Trophoblast cell (in vitro differentiated cells and primary cell): Measurements from ENCODE around the gene REV1.
"Not testable (repeated sequence)": the region's sequence is repeated elsewhere in the genome, so short reads cannot be mapped to it uniquely, and the experiment has no call there.

Experiments used
- DNase-seq, 2 donors: peaks; one replicate each; pipeline ENCODE4 v3.0.0-alpha.2; 2016
- H2AFZ ChIP-seq: 2 replicates; pipeline ENCODE4 v1.6.1; 2013; ENCODE audit warnings: low read length, moderate library complexity, mild to moderate bottlenecking; ENCODE audit not compliant: insufficient read depth, poor library complexity
- H2AK5ac ChIP-seq: 2 replicates; pipeline ENCODE4 v1.6.1; 2013; ENCODE audit warnings: mild to moderate bottlenecking, low read length
- H2BK120ac ChIP-seq: 2 replicates; pipeline ENCODE4 v1.6.1; 2013; ENCODE audit warnings: low read length, mild to moderate bottlenecking, moderate library complexity; ENCODE audit not compliant: insufficient read depth, poor library complexity
- H2BK12ac ChIP-seq: 2 replicates; pipeline ENCODE4 v1.6.1; 2013; ENCODE audit warnings: mild to moderate bottlenecking, low read length, moderate library complexity
- H2BK5ac ChIP-seq: 2 replicates; pipeline ENCODE4 v1.6.1; 2013; ENCODE audit warnings: low read length, low read depth, moderate library complexity, mild to moderate bottlenecking; ENCODE audit not compliant: poor library complexity
- H3K14ac ChIP-seq: 2 replicates; pipeline ENCODE4 v1.6.1; 2013; ENCODE audit warnings: mild to moderate bottlenecking, low read length
- H3K18ac ChIP-seq: 2 replicates; pipeline ENCODE4 v1.6.1; 2013; ENCODE audit warnings: mild to moderate bottlenecking, low read length
- H3K23ac ChIP-seq: 2 replicates; pipeline ENCODE4 v1.6.1; 2013; ENCODE audit warnings: low read length
- H3K27ac ChIP-seq: 2 replicates; pipeline ENCODE4 v1.5.1; 2013; ENCODE audit warnings: low read depth, mild to moderate bottlenecking, inconsistent platforms, low read length, moderate library complexity
- H3K27me3 ChIP-seq: 2 replicates; pipeline ENCODE4 v1.6.1; 2013; ENCODE audit warnings: inconsistent platforms, mild to moderate bottlenecking, low read length, moderate library complexity; ENCODE audit not compliant: insufficient read depth
- H3K36me3 ChIP-seq, 2 experiments: 1 replicate in 1 of 2; 2 replicates in 1 of 2; pipeline ENCODE4 v1.6.1; 2013; ENCODE audit warnings: low read length in 2 of 2, mild to moderate bottlenecking in 2 of 2, moderate library complexity in 1 of 2; ENCODE audit not compliant: insufficient read depth in 2 of 2, control insufficient read depth in 1 of 2
- H3K4ac ChIP-seq: 2 replicates; pipeline ENCODE4 v1.6.1; 2013; ENCODE audit warnings: low read depth, mild to moderate bottlenecking, low read length, moderate library complexity
- H3K4me1 ChIP-seq, 2 experiments: 1 replicate in 1 of 2; 2 replicates in 1 of 2; pipeline ENCODE4 v1.6.1; 2013; ENCODE audit warnings: low read length in 2 of 2, mild to moderate bottlenecking in 2 of 2, moderate library complexity in 1 of 2; ENCODE audit not compliant: insufficient read depth in 2 of 2, control insufficient read depth in 1 of 2
- H3K4me2 ChIP-seq: 2 replicates; pipeline ENCODE4 v1.6.1; 2013; ENCODE audit warnings: inconsistent platforms, mild to moderate bottlenecking, low read length, moderate library complexity
- H3K4me3 ChIP-seq: 2 replicates; pipeline ENCODE4 v1.5.1; 2013; ENCODE audit warnings: mild to moderate bottlenecking, low read depth, low read length, inconsistent platforms
- H3K79me1 ChIP-seq: one replicate; pipeline ENCODE4 v1.6.1; 2013; ENCODE audit warnings: low read length
- H3K79me2 ChIP-seq: 2 replicates; pipeline ENCODE4 v1.6.1; 2013; ENCODE audit warnings: low read length, mild to moderate bottlenecking; ENCODE audit not compliant: control insufficient read depth, insufficient read depth, poor library complexity
- H3K9ac ChIP-seq: 2 replicates; pipeline ENCODE4 v1.6.1; 2013; ENCODE audit warnings: mild to moderate bottlenecking, low read length
- H3K9me3 ChIP-seq: 2 replicates; pipeline ENCODE4 v1.6.1; 2013; ENCODE audit warnings: low read depth, mild to moderate bottlenecking, control low read depth, inconsistent platforms, low read length; ENCODE audit not compliant: insufficient read depth
- H4K12ac ChIP-seq: 2 replicates; pipeline ENCODE4 v1.6.1; 2013; ENCODE audit warnings: low read depth, mild to moderate bottlenecking, low read length, moderate library complexity
- H4K8ac ChIP-seq: 2 replicates; pipeline ENCODE4 v1.6.1; 2013; ENCODE audit warnings: low read depth, mild to moderate bottlenecking, low read length, moderate library complexity
- H4K91ac ChIP-seq: one replicate; pipeline ENCODE4 v1.6.1; 2013; ENCODE audit warnings: low read depth, mild to moderate bottlenecking, low read length, moderate library complexity
- WGBS: extraction: QIAGEN DNeasy Blood & Tissue Kit; methylation state at CpG from one replicate; pipeline ENCODE4 v1.1.7; 2013; ENCODE audit warnings: missing lambda C conversion rate; ENCODE audit not compliant: insufficient read length, insufficient coverage; ENCODE audit errors: extremely low coverage; 5-methylcytosine and 5-hydroxymethylcytosine counted together

REV1 gene

GRCh38 chr2:99509387-99509786, 19.6 kb upstream of the REV1 start:
- Histone ChIP-seq H3K27ac (no peak overlapping the region), H3K79me2 (no peaks in the 10 kb centered on the region), H3K27me3 (no peaks in the 10 kb centered on the region), H3K79me1 (no peaks in the 10 kb centered on the region), H3K4ac (no peak overlapping the region), H3K9ac (no peak overlapping the region), H2AFZ (no peak overlapping the region), H2BK12ac (no peak overlapping the region), H2BK5ac (no peak overlapping the region), H3K23ac (no peak overlapping the region), H4K12ac (no peak overlapping the region), H3K36me3 (no peaks in the 10 kb centered on the region), H4K91ac (no peak overlapping the region), H3K18ac (no peak overlapping the region), H2BK120ac (no peak overlapping the region), H2AK5ac (no peak overlapping the region), H3K4me3 (no peak overlapping the region), H4K8ac (no peak overlapping the region), H3K4me1 (no peaks in the 10 kb centered on the region), H3K4me2 (no peak overlapping the region), H3K9me3 (no peaks in the 10 kb centered on the region), H3K14ac (no peak overlapping the region)
- no CpG with 5 or more reads among the region's 4 CpGs for WGBS
- no peak for DNase-seq

GRCh38 chr2:99507937-99508818, 18.4 kb upstream of the REV1 start:
- H2AK5ac ChIP-seq = no peak overlapping the region
- H3K4ac ChIP-seq = no peak overlapping the region
- no peak overlapping the region for H4K8ac ChIP-seq
- no peak overlapping the region for H3K4me3 ChIP-seq
- DNase-seq = no peak
- H4K91ac ChIP-seq = no peak overlapping the region
- H3K79me2 ChIP-seq = no peaks in the 10 kb centered on the region
- H3K27me3 ChIP-seq = no peaks in the 10 kb centered on the region
- no peaks in the 10 kb centered on the region for H3K4me1 ChIP-seq
- no peak overlapping the region for H3K14ac ChIP-seq
- no peak overlapping the region for H3K4me2 ChIP-seq
- no peak overlapping the region for H2BK12ac ChIP-seq
- no peak overlapping the region for H3K18ac ChIP-seq
- no peaks in the 10 kb centered on the region for H3K36me3 ChIP-seq
- WGBS = no CpG with 5 or more reads among the region's 7 CpGs
- no peaks in the 10 kb centered on the region for H3K79me1 ChIP-seq
- no peak overlapping the region for H4K12ac ChIP-seq
- H3K9ac ChIP-seq = no peak overlapping the region
- no peaks in the 10 kb centered on the region for H3K9me3 ChIP-seq
- H2BK5ac ChIP-seq = no peak overlapping the region
- H3K23ac ChIP-seq = no peak overlapping the region
- H3K27ac ChIP-seq = no peak overlapping the region
- H2BK120ac ChIP-seq = no peak overlapping the region
- H2AFZ ChIP-seq = no peak overlapping the region

- no peak overlapping the region for H3K18ac ChIP-seq
- H3K27ac ChIP-seq = no peak overlapping the region
- H2AFZ ChIP-seq = no peak overlapping the region
- no peak overlapping the region for H2BK12ac ChIP-seq
- H3K79me1 ChIP-seq = no peaks in the 10 kb centered on the region
- no peak overlapping the region for H4K12ac ChIP-seq
- no peak overlapping the region for H3K4ac ChIP-seq
- no peak overlapping the region for H2BK120ac ChIP-seq
- H4K8ac ChIP-seq = no peak overlapping the region
- no peaks in the 10 kb centered on the region for H3K4me1 ChIP-seq
- no peak overlapping the region for H2AK5ac ChIP-seq
- H3K4me3 ChIP-seq = no peak overlapping the region
- no peaks in the 10 kb centered on the region for H3K27me3 ChIP-seq
- no peak overlapping the region for H3K4me2 ChIP-seq
- no peaks in the 10 kb centered on the region for H3K79me2 ChIP-seq
- H3K36me3 ChIP-seq = no peaks in the 10 kb centered on the region
- no peak for DNase-seq
- no CpG with 5 or more reads among the region's 4 CpGs for WGBS
- no peak overlapping the region for H4K91ac ChIP-seq
- no peak overlapping the region for H2BK5ac ChIP-seq
- H3K14ac ChIP-seq = no peak overlapping the region
- no peak overlapping the region for H3K23ac ChIP-seq
- H3K9ac ChIP-seq = no peak overlapping the region
- H3K9me3 ChIP-seq = no peaks in the 10 kb centered on the region
Observed at GRCh38 chr2:99504844-99505584, 15.2 kb upstream of the REV1 start.

GRCh38 chr2:99503662-99504416, 14.0 kb upstream of the REV1 start:
- no CpG with 5 or more reads among the region's 8 CpGs for WGBS
- not testable (repeated sequence) for H3K27ac ChIP-seq, H3K79me1 ChIP-seq, H3K27me3 ChIP-seq, H4K91ac ChIP-seq, H2AK5ac ChIP-seq, H3K4ac ChIP-seq, H2BK12ac ChIP-seq, H2BK120ac ChIP-seq, H3K4me2 ChIP-seq, H2BK5ac ChIP-seq, H3K79me2 ChIP-seq, H2AFZ ChIP-seq, H3K36me3 ChIP-seq, H4K8ac ChIP-seq, H3K9me3 ChIP-seq, H3K18ac ChIP-seq, H3K4me3 ChIP-seq, H3K14ac ChIP-seq, H3K9ac ChIP-seq, H3K23ac ChIP-seq, H3K4me1 ChIP-seq, H4K12ac ChIP-seq
- DNase-seq = peak in 1 of 2 donors; percentile 28
